ENCODE measurements around the gene TMEM151B.

Gene TMEM151B

GRCh38 chr6:44264154-44265006 is 5.9 kb upstream of the TMEM151B start:
- DNase-seq (ENCODE audit: low read depth, low spot score): no peak

- DNase-seq (ENCODE audit: low read depth, low spot score): no peak
Measured at GRCh38 chr6:44265007-44265721, 5.1 kb upstream of the TMEM151B start, which contains the start of gene NFKBIE. Gene NFKBIE (minus strand): TSS chr6:44265551. CDS start chr6:44265346, 205 bp downstream.

- DNase-seq (ENCODE audit: low read depth, low spot score): no peak
Measured at GRCh38 chr6:44265722-44266233, 4.5 kb upstream of the TMEM151B start.

- no peak for DNase-seq (ENCODE audit: low read depth, low spot score)
Measured at GRCh38 chr6:44266347-44266746, 3.9 kb upstream of the TMEM151B start.

- no peak for DNase-seq (ENCODE audit: low read depth, low spot score)
Measured at GRCh38 chr6:44267252-44267651, 3.0 kb upstream of the TMEM151B start.

GRCh38 chr6:44268095-44268628 is 2.1 kb upstream of the TMEM151B start:
- no peak for DNase-seq (ENCODE audit: low read depth, low spot score)

- no peak for DNase-seq (ENCODE audit: low read depth, low spot score)
Measured at GRCh38 chr6:44269178-44269920, 901 bp upstream of the TMEM151B start.

- DNase-seq (ENCODE audit: low read depth, low spot score): no peak
Measured at GRCh38 chr6:44270526-44271405, 516 bp downstream of the TMEM151B start.

GRCh38 chr6:44271406-44271723 is 1.1 kb downstream of the TMEM151B start:
- no peak for DNase-seq (ENCODE audit: low read depth, low spot score)

- no peak for DNase-seq (ENCODE audit: low read depth, low spot score)
Measured at GRCh38 chr6:44271914-44272313, 1.7 kb downstream of the TMEM151B start.

- DNase-seq (ENCODE audit: low read depth, low spot score): no peak
Measured at GRCh38 chr6:44272529-44272928, 2.3 kb downstream of the TMEM151B start.

GRCh38 chr6:44272999-44273566 is 2.8 kb downstream of the TMEM151B start:
- DNase-seq (ENCODE audit: low read depth, low spot score): no peak

GRCh38 chr6:44273617-44274016 is 3.4 kb downstream of the TMEM151B start:
- DNase-seq (ENCODE audit: low read depth, low spot score): no peak

GRCh38 chr6:44275271-44275748 is 5.1 kb downstream of the TMEM151B start:
- no peak for DNase-seq (ENCODE audit: low read depth, low spot score)

GRCh38 chr6:44275749-44276648 is 5.7 kb downstream of the TMEM151B start:
- DNase-seq (ENCODE audit: low read depth, low spot score): no peak

- DNase-seq (ENCODE audit: low read depth, low spot score): no peak
Measured at GRCh38 chr6:44276667-44277640, 6.7 kb downstream of the TMEM151B start.

GRCh38 chr6:44277763-44278162 is 7.5 kb downstream of the TMEM151B start:
- DNase-seq (ENCODE audit: low read depth, low spot score): no peak

GRCh38 chr6:44278315-44278714 is 8.1 kb downstream of the TMEM151B start:
- DNase-seq (ENCODE audit: low read depth, low spot score): no peak

Measured in smooth muscle cell of the brain vasculature (primary cell).